HS-27A (cell line): ENCODE data around the gene DENND5A.
"Not testable (repeated sequence)": the region's sequence is repeated elsewhere in the genome, so short reads cannot be mapped to it uniquely, and the experiment has no call there.

Source experiments
- DNase-seq: peaks from one replicate; pipeline ENCODE4 v3.0.0-alpha.2; 2012; ENCODE audit warnings: low read depth, missing footprints

DENND5A gene

DNA sequence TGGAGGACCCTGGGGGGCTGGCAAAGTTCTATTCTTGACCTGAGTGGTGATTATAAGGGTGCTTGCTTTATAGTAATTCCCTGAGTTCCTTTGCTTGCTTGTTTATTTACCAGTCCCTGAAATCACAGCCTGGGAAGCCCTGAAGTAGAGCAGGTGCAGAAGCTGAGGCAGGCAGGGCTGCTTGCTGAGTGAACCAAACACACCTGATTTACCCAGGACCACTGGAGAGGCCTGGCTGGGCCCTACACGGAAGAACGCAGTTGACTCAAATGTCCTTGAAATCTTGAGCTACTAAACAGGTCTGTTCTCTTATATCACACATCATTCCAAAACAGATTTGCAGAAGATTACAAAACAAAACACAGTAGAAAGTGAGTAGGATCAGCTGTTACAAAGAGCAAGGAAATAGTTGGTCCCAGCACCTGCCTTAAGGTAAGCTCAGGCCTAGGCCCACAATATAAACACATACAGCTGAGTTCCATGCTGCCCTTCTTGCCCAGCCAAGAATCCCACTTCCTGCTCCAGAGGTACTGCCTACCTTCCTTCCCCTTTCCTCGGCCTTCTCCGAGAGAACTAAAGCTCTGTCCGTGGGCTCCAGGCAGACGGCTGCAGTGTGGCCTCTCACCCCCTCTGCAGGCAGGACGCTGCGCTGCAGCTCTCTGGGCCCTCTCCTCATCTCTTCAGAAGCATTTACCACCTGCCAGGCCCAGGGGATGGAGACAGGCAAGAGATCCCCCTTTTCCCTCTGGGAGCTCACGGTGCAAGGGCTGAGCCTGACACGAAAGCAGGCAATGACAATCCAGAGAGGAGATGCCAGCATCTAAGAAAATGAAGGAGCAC is 127.6 kb downstream of the DENND5A start:
- peak; percentile 20 for DNase-seq

- DNase-seq, result no peak
These were observed 128.4 kb downstream of the DENND5A start for GRCh38 chr11:9136741-9137140.

DNA sequence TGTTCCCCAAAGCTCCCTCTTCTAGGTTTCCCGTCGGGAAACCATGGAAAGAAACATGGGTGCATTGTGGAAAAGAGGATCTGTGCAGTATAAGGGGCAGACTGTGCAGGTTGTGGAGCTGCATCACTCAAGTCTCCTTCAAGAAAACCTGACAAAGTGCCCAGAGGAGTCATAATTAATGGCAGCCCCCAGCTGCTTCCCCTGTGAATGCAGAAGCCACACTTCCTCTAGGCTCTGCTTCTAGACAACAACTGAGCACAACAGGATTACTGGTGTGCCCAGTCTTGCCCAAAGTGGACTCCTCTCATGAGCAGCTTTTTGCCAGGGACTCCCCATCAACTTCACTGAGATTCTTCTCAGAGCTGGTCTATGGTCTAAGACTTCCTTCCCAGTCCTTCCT is 131.2 kb downstream of the DENND5A start:
- no peak for DNase-seq

GRCh38 chr11:9132203-9132878 is 132.8 kb downstream of the DENND5A start:
- DNase-seq, result no peak

- DNase-seq, result no peak
These were observed 134.9 kb downstream of the DENND5A start for GRCh38 chr11:9130297-9130696.

DNA sequence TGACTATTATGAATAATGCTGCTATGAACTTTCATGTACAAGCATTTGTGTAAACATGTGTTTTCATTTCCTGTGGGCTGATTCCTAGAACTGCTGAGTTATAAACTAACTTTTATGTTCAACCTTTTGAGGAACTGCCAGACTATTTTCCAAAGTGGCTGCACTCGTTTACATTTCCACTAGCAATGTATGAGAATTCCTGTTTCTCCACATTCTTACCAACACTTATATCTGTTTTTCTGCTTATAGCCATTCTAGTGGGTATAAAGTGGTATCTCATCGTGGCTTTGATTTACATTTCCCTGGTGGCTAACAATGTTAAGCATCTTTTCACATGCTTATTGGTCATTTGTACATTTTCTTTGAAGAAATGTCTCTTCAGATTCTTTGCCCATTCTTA is 138.5 kb downstream of the DENND5A start:
- no peak for DNase-seq

- DNase-seq, result no peak
These were observed 139.8 kb downstream of the DENND5A start for GRCh38 chr11:9125185-9125886.

DNA sequence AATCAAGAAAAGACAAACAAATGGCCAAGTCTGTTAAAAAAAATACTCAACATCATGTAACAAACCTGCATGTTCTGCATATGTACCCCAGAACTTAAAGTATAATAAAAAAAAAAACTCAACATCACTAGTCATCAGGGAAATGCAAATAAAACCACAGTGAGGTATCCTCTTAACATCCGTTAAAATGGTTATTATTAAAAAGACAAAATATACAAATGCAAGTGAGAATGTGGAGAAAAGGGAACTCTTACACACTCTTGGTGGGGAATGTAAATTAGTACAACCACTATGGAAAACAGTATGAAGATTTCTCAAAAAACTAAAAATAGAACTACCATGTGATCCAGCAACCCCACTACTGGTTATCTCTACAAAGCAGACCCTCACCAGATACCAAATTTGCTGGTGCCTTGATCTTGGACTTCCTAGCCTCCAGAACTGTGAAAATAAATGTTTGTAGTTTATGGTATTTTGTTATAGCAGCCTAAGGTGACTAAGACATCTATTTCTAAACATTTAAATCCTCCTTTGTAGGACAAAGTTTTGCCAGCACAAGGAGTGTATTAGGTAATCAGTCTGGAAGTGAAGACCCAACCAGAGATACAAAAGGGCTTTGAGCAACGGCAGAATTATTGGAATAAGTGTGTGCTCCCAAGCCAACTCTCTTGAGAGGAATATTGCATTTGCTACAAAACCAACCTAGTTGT is 141.4 kb downstream of the DENND5A start:
- no peak for DNase-seq

GRCh38 chr11:9121469-9121796 is 143.7 kb downstream of the DENND5A start:
- no peak for DNase-seq

- DNase-seq, result no peak
These were observed 144.3 kb downstream of the DENND5A start for GRCh38 chr11:9120664-9121468.

DNA sequence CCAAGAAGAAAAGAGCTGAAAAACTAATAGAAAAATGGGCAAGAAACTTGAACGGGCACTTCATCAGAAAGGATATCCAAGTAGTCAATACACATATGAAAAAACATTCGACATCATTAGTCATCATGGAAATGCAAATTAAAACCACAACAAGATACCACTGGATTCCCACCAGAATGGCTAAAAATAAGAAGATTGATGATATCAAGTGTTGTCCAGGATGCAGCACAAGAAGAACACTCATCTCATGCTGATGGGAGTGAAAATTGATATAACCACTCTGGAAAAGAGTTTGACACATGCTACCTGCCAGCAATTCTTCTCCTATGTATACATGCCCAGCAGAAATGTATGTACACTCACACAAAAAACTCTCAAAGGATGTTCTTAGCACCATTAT is 146.9 kb downstream of the DENND5A start:
- no peak for DNase-seq

DNA sequence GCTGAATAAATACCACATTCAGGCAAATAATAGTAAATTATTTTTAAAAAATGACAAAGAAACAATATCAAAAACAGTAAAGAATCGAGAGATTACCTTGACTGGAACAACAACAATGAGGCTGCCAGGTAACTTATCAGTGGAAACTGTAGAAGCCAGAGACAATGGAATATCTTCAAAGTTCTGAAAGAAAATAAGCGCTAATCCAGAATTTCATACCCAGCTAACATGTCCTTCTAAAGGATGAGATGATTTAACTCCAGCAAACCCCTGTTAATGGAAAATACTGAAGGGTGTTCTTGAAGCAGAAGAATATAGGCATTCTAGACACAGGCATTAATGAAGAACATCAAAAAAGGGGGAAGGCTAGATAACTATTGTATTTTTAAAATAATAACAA is 153.1 kb downstream of the DENND5A start:
- no peak for DNase-seq

DNA sequence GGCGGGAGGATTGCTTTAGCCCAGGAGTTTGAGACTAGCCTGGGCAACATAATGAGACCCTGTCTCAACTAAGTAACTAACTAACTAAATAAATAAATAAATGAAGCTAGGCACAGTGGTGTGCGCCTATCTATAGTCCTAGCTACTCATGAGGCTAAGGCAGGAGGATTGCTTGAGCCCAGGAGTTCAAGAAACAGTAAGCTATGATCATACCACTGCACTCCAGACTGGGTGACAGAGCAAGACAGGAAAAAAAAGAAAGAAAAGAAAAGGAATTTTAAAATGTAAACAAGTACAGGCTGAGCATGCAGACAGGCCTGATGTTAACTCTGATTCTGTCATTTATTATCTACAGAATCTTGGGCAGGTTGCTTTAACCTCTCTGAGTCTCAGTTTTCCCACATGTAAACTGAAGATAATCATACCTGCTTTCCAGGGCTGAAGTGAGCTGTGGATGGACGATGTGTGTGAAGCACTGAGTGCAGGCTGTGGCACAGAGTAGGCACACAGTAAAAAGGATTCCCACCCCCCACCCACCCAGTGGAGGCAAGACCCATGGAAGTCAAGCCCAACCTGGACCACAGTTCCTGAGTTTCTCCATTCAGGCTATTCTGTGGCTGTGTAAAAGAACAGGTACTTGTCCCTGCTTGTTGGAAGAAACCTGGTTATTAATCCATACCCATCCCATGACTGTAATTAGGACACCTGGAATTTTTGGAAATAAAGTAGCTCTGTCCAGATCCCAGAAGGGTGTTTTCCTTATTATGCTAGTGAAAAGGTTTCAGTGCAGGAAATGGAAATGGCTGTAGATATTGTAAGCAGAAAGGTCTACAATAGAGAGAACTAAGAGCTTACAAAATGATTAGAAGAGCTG is 155.1 kb downstream of the DENND5A start:
- no peak for DNase-seq

DNA sequence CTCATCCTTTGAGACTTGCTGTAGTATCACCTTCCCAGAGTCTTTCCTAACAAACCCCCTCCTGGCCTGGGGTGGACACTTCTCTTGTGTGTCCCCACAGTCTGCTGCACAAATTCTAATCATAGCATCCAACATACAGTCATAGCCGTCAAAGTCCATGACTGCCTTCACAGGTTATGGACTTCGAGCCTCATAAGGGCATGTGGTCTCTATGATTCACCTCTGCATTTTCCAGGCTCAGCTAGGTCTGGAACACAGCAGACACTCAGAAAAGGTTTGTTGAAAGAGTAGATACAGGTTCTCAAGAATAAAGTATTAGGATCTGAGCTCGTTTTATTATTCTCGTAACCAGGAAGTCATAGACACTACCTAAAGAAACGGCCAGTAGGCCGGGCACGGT is 160.6 kb downstream of the DENND5A start:
- DNase-seq, result no peak

- no peak for DNase-seq
These were observed 161.4 kb downstream of the DENND5A start for GRCh38 chr11:9103542-9104276.

DNA sequence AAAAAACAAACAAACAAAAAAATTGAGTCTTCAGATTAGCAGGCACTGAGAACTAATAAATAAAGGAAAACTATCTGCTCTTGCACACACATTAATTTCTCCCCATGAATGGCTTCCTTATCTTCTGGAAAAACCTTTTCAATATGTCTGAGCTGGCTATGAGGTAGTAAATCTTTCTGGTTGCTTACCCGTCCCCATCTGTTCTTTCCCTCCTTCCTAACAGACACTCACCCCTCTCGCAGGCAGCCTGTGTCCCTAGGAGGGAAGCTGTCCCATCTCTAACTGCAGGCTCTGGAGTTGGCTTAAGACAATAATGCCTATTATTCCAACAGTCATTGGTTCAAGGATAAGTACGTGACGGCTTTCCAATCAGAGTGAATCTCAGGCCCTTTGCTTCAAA is 165.5 kb downstream of the DENND5A start:
- DNase-seq, result no peak

DNA sequence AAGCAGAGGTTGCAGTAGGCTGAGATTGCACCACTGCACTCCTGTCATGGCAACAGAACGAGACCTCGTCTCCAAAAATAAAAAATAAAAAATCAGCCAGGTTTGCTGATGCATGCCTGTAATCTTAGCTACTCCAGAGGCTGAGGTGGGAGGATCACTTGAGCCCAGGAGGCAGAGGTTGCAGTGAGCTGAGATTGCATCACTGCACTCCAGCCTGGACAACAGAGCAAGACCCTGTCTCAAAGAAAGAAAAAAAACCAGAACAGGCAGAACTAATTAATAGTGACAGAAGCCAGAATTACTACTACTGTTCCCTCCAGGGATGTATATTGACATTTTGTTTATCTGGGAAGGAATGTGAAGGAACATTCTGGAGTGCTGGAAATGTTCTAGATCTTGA is 166.7 kb downstream of the DENND5A start:
- DNase-seq, result not testable (repeated sequence)

DNA sequence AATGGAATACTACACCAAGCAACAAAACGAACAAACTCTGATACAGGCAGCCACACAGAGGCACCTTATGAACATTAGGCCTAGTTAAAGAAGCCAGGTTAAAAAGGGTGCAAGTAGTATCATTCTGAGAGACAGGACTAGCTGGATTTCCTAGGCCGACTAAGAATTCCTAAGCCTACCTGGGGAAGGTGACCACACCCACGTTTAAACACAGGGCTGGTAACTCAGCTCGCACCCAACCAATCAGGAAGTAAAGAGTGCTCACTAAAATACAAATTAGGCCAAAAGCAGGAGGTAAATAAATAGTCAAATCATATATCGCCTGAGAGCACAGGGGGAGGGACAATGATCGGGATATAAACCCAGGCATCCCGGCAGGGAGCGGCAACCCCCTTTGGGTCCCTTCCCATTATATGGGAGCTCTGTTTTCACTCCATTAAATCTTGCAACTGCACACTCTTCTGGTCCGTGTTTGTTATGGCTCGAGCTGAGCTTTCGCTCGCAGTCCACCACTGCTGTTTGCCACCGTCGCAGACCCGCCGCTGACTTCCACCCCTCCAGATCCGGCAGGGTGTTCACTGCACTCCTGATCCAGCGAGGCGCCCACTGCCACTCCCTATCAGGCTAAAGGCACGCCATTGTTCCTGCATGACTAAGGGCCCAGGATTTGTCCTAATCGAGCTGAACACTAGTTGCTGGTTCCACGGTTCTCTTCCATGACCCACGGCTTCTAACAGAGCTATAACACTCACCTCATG is 167.8 kb downstream of the DENND5A start:
- DNase-seq, result not testable (repeated sequence)

DNA sequence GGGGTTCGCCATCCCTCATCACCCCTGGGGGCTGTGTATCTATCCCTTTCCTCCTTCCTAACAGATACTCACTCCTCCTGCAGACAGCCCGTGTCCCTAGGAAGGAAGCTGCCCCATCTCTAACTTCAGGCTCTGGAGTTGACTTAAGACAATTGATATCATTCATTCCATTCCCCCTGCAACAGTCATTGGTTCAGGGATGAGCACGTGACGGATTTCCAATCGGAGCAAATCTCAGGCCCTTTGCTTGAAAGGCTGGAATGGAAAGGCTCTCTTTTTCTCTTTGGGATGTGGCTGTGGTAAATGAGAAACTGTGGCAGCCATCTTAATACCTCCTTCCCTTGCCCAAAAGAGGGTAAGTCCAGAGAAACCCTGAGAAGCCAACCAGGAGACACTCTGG is 168.7 kb downstream of the DENND5A start:
- DNase-seq, result no peak
